DND-41 (cell line): ENCODE measurements around the gene ADSS1.
A peak's percentile ranks its signal among the peaks of the same experiment; 100 is the strongest.

Source experiments
- ATAC-seq: fragments of 200-7000 bp; cut with Tn5 transposase; 3 replicates; pipeline ENCODE4 v1.9.1; 2021; ENCODE audit warnings: low read depth; ENCODE audit not compliant: insufficient read depth
- DNase-seq: peaks from one replicate; pipeline ENCODE4 v3.0.0-alpha.2; 2020
- H2AFZ ChIP-seq: 2 replicates; pipeline ENCODE4 v1.6.0; 2012; ENCODE audit warnings: low read depth, low read length
- H3K27ac ChIP-seq: 2 replicates; pipeline ENCODE4 v1.5.1; 2012; ENCODE audit warnings: low read length, inconsistent platforms
- H3K27me3 ChIP-seq: fragments of 200-600 bp; sonication (generic); 2 replicates; pipeline ENCODE4 v1.6.0; 2012; ENCODE audit warnings: low read length, mild to moderate bottlenecking, inconsistent platforms; ENCODE audit not compliant: insufficient read depth, poor library complexity
- H3K36me3 ChIP-seq: 2 replicates; pipeline ENCODE4 v1.5.1; 2012; ENCODE audit warnings: low read length, inconsistent platforms; ENCODE audit not compliant: insufficient read depth
- H3K4me1 ChIP-seq: 2 replicates; pipeline ENCODE4 v1.5.1; 2012; ENCODE audit warnings: mild to moderate bottlenecking, low read length; ENCODE audit not compliant: insufficient read depth
- H3K4me2 ChIP-seq: 2 replicates; pipeline ENCODE4 v1.6.0; 2012; ENCODE audit warnings: mild to moderate bottlenecking, moderate library complexity, low read length, inconsistent platforms; ENCODE audit not compliant: insufficient read depth
- H3K4me3 ChIP-seq, 2 experiments: fragments of 200-600 bp in 1 of 2; shearing (Covaris generic) in 1 of 2; 2 replicates each; pipeline ENCODE4 v1.5.1; 2012 to 2016; ENCODE audit warnings: inconsistent platforms in 2 of 2, low read length in 2 of 2, mild to moderate bottlenecking in 2 of 2, low read depth in 1 of 2, moderate library complexity in 1 of 2
- H3K79me2 ChIP-seq: 2 replicates; pipeline ENCODE4 v1.6.0; 2012; ENCODE audit warnings: low read length, inconsistent platforms; ENCODE audit not compliant: insufficient read depth
- H3K9ac ChIP-seq: 2 replicates; pipeline ENCODE4 v1.6.0; 2012; ENCODE audit warnings: low read depth, mild to moderate bottlenecking, inconsistent platforms, low read length, moderate library complexity
- H3K9me3 ChIP-seq: 2 replicates; pipeline ENCODE4 v1.5.1; 2012; ENCODE audit warnings: low read length, moderate library complexity, mild to moderate bottlenecking, inconsistent platforms; ENCODE audit not compliant: insufficient read depth, severe bottlenecking
- H4K20me1 ChIP-seq: 2 replicates; pipeline ENCODE4 v1.6.0; 2012; ENCODE audit warnings: low read length; ENCODE audit not compliant: insufficient read depth
- CTCF ChIP-seq: IDR thresholded peaks from 2 replicates; pipeline ENCODE4 v1.5.1; 2012; ENCODE audit warnings: borderline replicate concordance, low read length, moderate library complexity, mild to moderate bottlenecking; ENCODE audit not compliant: poor library complexity, severe bottlenecking; ENCODE audit errors: extremely low read depth
- EZH2 ChIP-seq: IDR thresholded peaks from 3 replicates; pipeline ENCODE4 v1.6.1; 2012; ENCODE audit warnings: borderline replicate concordance, low read depth, mild to moderate bottlenecking, moderate library complexity, low read length, inconsistent platforms; ENCODE audit not compliant: severe bottlenecking

ADSS1 gene

GRCh38 chr14:104757681-104758392, 33.8 kb downstream of the ADSS1 start:
- DNase-seq (no peak), ATAC-seq (no peak)
- peak overlapping the region; percentile 86; the same call in 1 of the 2 replicates for H3K4me2 ChIP-seq
- peak overlapping the region; percentile 72 for H3K27ac ChIP-seq
- no peak overlapping the region for H2AFZ ChIP-seq
- H3K79me2 ChIP-seq = peaks cover 72% of the 10 kb centered on the region
- no peak overlapping the region for H3K4me3 ChIP-seq
- no peaks in the 10 kb centered on the region for H3K9me3 ChIP-seq
- peaks cover 79% of the 10 kb centered on the region for H4K20me1 ChIP-seq
- peak overlapping the region; percentile 35 for H3K9ac ChIP-seq
- H3K4me1 ChIP-seq = peaks cover 45% of the 10 kb centered on the region
- peaks cover 77% of the 10 kb centered on the region for H3K36me3 ChIP-seq
- TF ChIP-seq EZH2 (no peak), CTCF (no peak)
- H3K27me3 ChIP-seq = no peaks in the 10 kb centered on the region

- Histone ChIP-seq H3K4me3 (no peak overlapping the region), H3K4me1 (peaks cover 39% of the 10 kb centered on the region), H2AFZ (no peak overlapping the region), H3K36me3 (peaks cover 75% of the 10 kb centered on the region), H3K4me2 (no peak overlapping the region), H3K27me3 (no peaks in the 10 kb centered on the region), H4K20me1 (peaks cover 69% of the 10 kb centered on the region), H3K9ac (no peak overlapping the region), H3K79me2 (peaks cover 58% of the 10 kb centered on the region), H3K9me3 (no peaks in the 10 kb centered on the region), H3K27ac (no peak overlapping the region)
- TF ChIP-seq CTCF = no peak
- TF ChIP-seq EZH2 = no peak
- DNase-seq (no peak), ATAC-seq (no peak)
These were observed 35.2 kb downstream of the ADSS1 start for GRCh38 chr14:104758981-104759969.

GRCh38 chr14:104765517-104765916, 41.5 kb downstream of the ADSS1 start:
- peaks cover 39% of the 10 kb centered on the region for H3K36me3 ChIP-seq
- no peak overlapping the region for H3K9ac ChIP-seq
- H3K4me2 ChIP-seq = no peak overlapping the region
- no peak overlapping the region for H2AFZ ChIP-seq
- DNase-seq (no peak), ATAC-seq (no peak)
- no peak overlapping the region for H3K4me3 ChIP-seq
- H3K4me1 ChIP-seq = peaks cover 8% of the 10 kb centered on the region
- H3K27ac ChIP-seq = no peak overlapping the region
- H4K20me1 ChIP-seq = peaks cover 26% of the 10 kb centered on the region
- no peaks in the 10 kb centered on the region for H3K79me2 ChIP-seq
- TF ChIP-seq CTCF = no peak
- TF ChIP-seq EZH2 = no peak
- H3K9me3 ChIP-seq = no peaks in the 10 kb centered on the region
- no peaks in the 10 kb centered on the region for H3K27me3 ChIP-seq
